ENCODE data around the gene MYBPH. TPM values are rescaled to one million over a fixed set of nuclear protein-coding genes. Genes with fewer than 3 reads are reported as not detected.

Gene MYBPH
- total RNA-seq (2014; rRNA removed; shearing (Covaris generic)) (not detected in 2 replicates), total RNA-seq (2022) (not detected in 2 replicates), Bru-seq, nascent RNA (not detected), BruChase-seq, experiment 1, labeled RNA remaining after a 6-hour chase (not detected), BruChase-seq, experiment 2, labeled RNA remaining after a 2-hour chase (not detected)
- long read RNA-seq = 0 reads

- H3K79me2 ChIP-seq (ENCODE audit: insufficient read depth, low read depth, low read length) = no peaks in the 10 kb centered on the region
- H3K36me3 ChIP-seq (ENCODE audit: insufficient read depth, low read length) = no peaks in the 10 kb centered on the region
- H3K4me2 ChIP-seq (ENCODE audit: low read length) = no peak within 1 kb of the TSS
- TF ChIP-seq CTCF (conservative IDR thresholded peaks at IDR 0.05; ENCODE audit: low read length) (no peak), EZH2phosphoT487 (IDR thresholded peaks at IDR 0.05; ENCODE audit: borderline replicate concordance, low read depth, low read length) (no peak)
- CTCF ChIA-PET (ENCODE audit: unreplicated experiment) = interaction anchor here (0.7 kb wide), 1 partner anchor 1015 kb away, joined by 3 read pairs; the partner anchor contains the start of gene PTPN7
- DNase-seq (ENCODE audit: low spot score) = no peak
- POLR2A ChIA-PET = no interaction called here
- BruUV-seq (replicated peaks) = no TSS peak
- intact Hi-C loops (cut with micrococcal nuclease; ENCODE audit: unreplicated experiment) = no loop called here
- H3K9me2 ChIP-seq (ENCODE audit: insufficient read depth, low read length) = no peaks in the 10 kb centered on the region
- H4K20me1 ChIP-seq (ENCODE audit: insufficient read depth, low read length) = no peaks in the 10 kb centered on the region
- H3K4me3 ChIP-seq (ENCODE audit: low read depth, low read length, poor library complexity, severe bottlenecking) = no peak within 1 kb of the TSS
- H3K27ac ChIP-seq (ENCODE audit: low read depth, low read length, poor library complexity, severe bottlenecking) = no peak within 1 kb of the TSS
- no peaks in the 10 kb centered on the region for H3K9me3 ChIP-seq (ENCODE audit: low read length)
- no peak within 1 kb of the TSS for H2AFZ ChIP-seq (ENCODE audit: low read length)
- H3K4me1 ChIP-seq (ENCODE audit: insufficient read depth, low read length, poor library complexity, severe bottlenecking) = no peaks in the 10 kb centered on the region
These were observed at the start of gene MYBPH for GRCh38 chr1:203175237-203175826. Gene MYBPH (minus strand): TSS chr1:203175826. CDS start chr1:203175755, 71 bp downstream.

- CTCF ChIA-PET (ENCODE audit: unreplicated experiment) = no interaction called here
- no peak overlapping the region for H3K4me3 ChIP-seq (ENCODE audit: low read depth, low read length, poor library complexity, severe bottlenecking)
- no peaks in the 10 kb centered on the region for H4K20me1 ChIP-seq (ENCODE audit: insufficient read depth, low read length)
- intact Hi-C loops (cut with micrococcal nuclease; ENCODE audit: unreplicated experiment) = no loop called here
- H3K4me2 ChIP-seq (ENCODE audit: low read length) = no peak overlapping the region
- no TSS peak for BruUV-seq (replicated peaks)
- H3K79me2 ChIP-seq (ENCODE audit: insufficient read depth, low read depth, low read length) = no peaks in the 10 kb centered on the region
- TF ChIP-seq CTCF (conservative IDR thresholded peaks at IDR 0.05; ENCODE audit: low read length) (no peak), EZH2phosphoT487 (IDR thresholded peaks at IDR 0.05; ENCODE audit: borderline replicate concordance, low read depth, low read length) (no peak)
- H3K9me3 ChIP-seq (ENCODE audit: low read length) = no peaks in the 10 kb centered on the region
- H3K4me1 ChIP-seq (ENCODE audit: insufficient read depth, low read length, poor library complexity, severe bottlenecking) = no peaks in the 10 kb centered on the region
- DNase-seq (ENCODE audit: low spot score) = no peak
- H2AFZ ChIP-seq (ENCODE audit: low read length) = no peak overlapping the region
- POLR2A ChIA-PET = no interaction called here
- H3K36me3 ChIP-seq (ENCODE audit: insufficient read depth, low read length) = no peaks in the 10 kb centered on the region
- no peaks in the 10 kb centered on the region for H3K9me2 ChIP-seq (ENCODE audit: insufficient read depth, low read length)
- no peak overlapping the region for H3K27ac ChIP-seq (ENCODE audit: low read depth, low read length, poor library complexity, severe bottlenecking)
These were observed 49.4 kb upstream of the MYBPH start for GRCh38 chr1:203225071-203225470.

- no TSS peak for BruUV-seq (replicated peaks)
- no peak overlapping the region for H3K4me2 ChIP-seq (ENCODE audit: low read length)
- no peak for DNase-seq (ENCODE audit: low spot score)
- no peak overlapping the region for H3K27ac ChIP-seq (ENCODE audit: low read depth, low read length, poor library complexity, severe bottlenecking)
- TF ChIP-seq CTCF (conservative IDR thresholded peaks at IDR 0.05; ENCODE audit: low read length) (no peak), EZH2phosphoT487 (IDR thresholded peaks at IDR 0.05; ENCODE audit: borderline replicate concordance, low read depth, low read length) (no peak)
- no peaks in the 10 kb centered on the region for H3K4me1 ChIP-seq (ENCODE audit: insufficient read depth, low read length, poor library complexity, severe bottlenecking)
- intact Hi-C loops (cut with micrococcal nuclease; ENCODE audit: unreplicated experiment) = no loop called here
- H4K20me1 ChIP-seq (ENCODE audit: insufficient read depth, low read length) = no peaks in the 10 kb centered on the region
- POLR2A ChIA-PET = no interaction called here
- no peaks in the 10 kb centered on the region for H3K9me2 ChIP-seq (ENCODE audit: insufficient read depth, low read length)
- no peaks in the 10 kb centered on the region for H3K36me3 ChIP-seq (ENCODE audit: insufficient read depth, low read length)
- CTCF ChIA-PET (ENCODE audit: unreplicated experiment) = no interaction called here
- no peak overlapping the region for H3K4me3 ChIP-seq (ENCODE audit: low read depth, low read length, poor library complexity, severe bottlenecking)
- H3K9me3 ChIP-seq (ENCODE audit: low read length) = no peaks in the 10 kb centered on the region
- H3K79me2 ChIP-seq (ENCODE audit: insufficient read depth, low read depth, low read length) = no peaks in the 10 kb centered on the region
- no peak overlapping the region for H2AFZ ChIP-seq (ENCODE audit: low read length)
These were observed 47.6 kb upstream of the MYBPH start for GRCh38 chr1:203223012-203223775.
